Adipocyte (in vitro differentiated cells): ENCODE data around the gene OR2J1.
"Not testable (repeated sequence)": the region's sequence is repeated elsewhere in the genome, so short reads cannot be mapped to it uniquely, and the experiment has no call there.

Source experiments
- DNase-seq: peaks from one replicate; pipeline ENCODE4 v3.0.0-alpha.2; 2015; ENCODE audit warnings: low read depth
- H3K27me3 ChIP-seq: replicated peaks from 2 replicates; pipeline ENCODE4 v1.7.0; 2013; ENCODE audit warnings: mild to moderate bottlenecking, low read length, moderate library complexity; ENCODE audit not compliant: control insufficient read depth, insufficient read depth
- H3K36me3 ChIP-seq: 2 replicates; pipeline ENCODE4 v1.7.0; 2013; ENCODE audit warnings: low read length, mild to moderate bottlenecking, moderate library complexity; ENCODE audit not compliant: control insufficient read depth, insufficient read depth, severe bottlenecking
- H3K4me1 ChIP-seq: 2 replicates; pipeline ENCODE4 v1.7.0; 2013; ENCODE audit warnings: mild to moderate bottlenecking, low read length, moderate library complexity; ENCODE audit not compliant: control insufficient read depth, insufficient read depth
- H3K4me3 ChIP-seq: 2 replicates; pipeline ENCODE4 v1.7.0; 2013; ENCODE audit warnings: mild to moderate bottlenecking, low read length, moderate library complexity
- H3K9ac ChIP-seq: 2 replicates; pipeline ENCODE4 v1.7.0; 2013; ENCODE audit warnings: mild to moderate bottlenecking, low read length, moderate library complexity
- H3K9me3 ChIP-seq: 2 replicates; pipeline ENCODE4 v1.7.0; 2013; ENCODE audit warnings: mild to moderate bottlenecking, low read length, moderate library complexity; ENCODE audit not compliant: control insufficient read depth

Gene OR2J1

DNA sequence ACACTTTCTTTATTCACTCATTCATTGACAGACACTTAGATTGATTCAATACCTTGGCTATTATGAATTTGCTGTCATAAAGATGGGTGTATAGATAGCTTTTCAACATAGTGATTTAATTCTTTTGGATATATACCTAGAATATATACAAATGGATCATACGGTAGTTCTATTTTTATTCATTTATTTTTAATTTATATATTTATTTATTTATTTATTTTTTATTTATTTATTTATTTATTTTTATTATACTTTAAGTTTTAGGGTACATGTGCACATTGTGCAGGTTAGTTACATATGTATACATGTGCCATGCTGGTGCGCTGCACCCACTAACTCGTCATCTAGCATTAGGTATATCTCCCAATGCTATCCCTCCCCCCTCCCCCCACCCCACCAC, 15.7 kb downstream of the OR2J1 start:
- DNase-seq, H3K4me1 ChIP-seq, H3K9me3 ChIP-seq, H3K4me3 ChIP-seq, H3K36me3 ChIP-seq, H3K27me3 ChIP-seq, H3K9ac ChIP-seq: not testable (repeated sequence)

GRCh38 chr6:29129326-29130012, 30.2 kb downstream of the OR2J1 start:
- Histone ChIP-seq H3K4me3 (no peak overlapping the region), H3K4me1 (no peaks in the 10 kb centered on the region), H3K27me3 (no peaks in the 10 kb centered on the region), H3K36me3 (no peaks in the 10 kb centered on the region), H3K9me3 (no peaks in the 10 kb centered on the region), H3K9ac (no peak overlapping the region)
- DNase-seq: no peak

- Histone ChIP-seq H3K27me3 (no peaks in the 10 kb centered on the region), H3K9me3 (no peaks in the 10 kb centered on the region), H3K4me1 (no peaks in the 10 kb centered on the region), H3K9ac (no peak overlapping the region), H3K4me3 (no peak overlapping the region), H3K36me3 (no peaks in the 10 kb centered on the region)
- no peak for DNase-seq
Measured at GRCh38 chr6:29130644-29131043, 31.4 kb downstream of the OR2J1 start.

- Histone ChIP-seq H3K9me3 (no peaks in the 10 kb centered on the region), H3K4me1 (no peaks in the 10 kb centered on the region), H3K4me3 (no peak overlapping the region), H3K36me3 (no peaks in the 10 kb centered on the region), H3K9ac (no peak overlapping the region), H3K27me3 (no peaks in the 10 kb centered on the region)
- no peak for DNase-seq
Measured at GRCh38 chr6:29131691-29132090, 32.4 kb downstream of the OR2J1 start.

DNA sequence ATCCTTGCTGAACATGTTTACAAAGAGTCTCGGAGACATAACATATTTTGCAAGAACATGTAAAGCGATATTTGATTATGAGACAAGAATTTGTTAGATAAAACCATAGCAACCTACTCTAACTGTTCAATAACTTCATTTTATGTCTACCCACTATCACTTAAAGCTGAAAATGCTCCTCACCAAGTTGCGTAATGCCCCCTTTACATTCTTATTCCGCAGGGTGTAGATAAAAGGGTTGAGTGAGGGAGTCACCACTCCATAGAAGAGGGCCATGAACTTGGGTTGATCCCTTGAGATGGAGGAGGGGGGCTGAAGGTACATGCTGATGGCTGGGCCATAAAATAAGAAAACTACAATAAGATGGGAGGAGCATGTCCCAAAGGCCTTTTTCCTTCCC, 38.4 kb downstream of the OR2J1 start:
- no peak overlapping the region for H3K9ac ChIP-seq
- H3K36me3 ChIP-seq: no peaks in the 10 kb centered on the region
- no peak overlapping the region for H3K4me3 ChIP-seq
- no peaks in the 10 kb centered on the region for H3K4me1 ChIP-seq
- H3K27me3 ChIP-seq: no peaks in the 10 kb centered on the region
- H3K9me3 ChIP-seq: no peaks in the 10 kb centered on the region
- DNase-seq: no peak

DNA sequence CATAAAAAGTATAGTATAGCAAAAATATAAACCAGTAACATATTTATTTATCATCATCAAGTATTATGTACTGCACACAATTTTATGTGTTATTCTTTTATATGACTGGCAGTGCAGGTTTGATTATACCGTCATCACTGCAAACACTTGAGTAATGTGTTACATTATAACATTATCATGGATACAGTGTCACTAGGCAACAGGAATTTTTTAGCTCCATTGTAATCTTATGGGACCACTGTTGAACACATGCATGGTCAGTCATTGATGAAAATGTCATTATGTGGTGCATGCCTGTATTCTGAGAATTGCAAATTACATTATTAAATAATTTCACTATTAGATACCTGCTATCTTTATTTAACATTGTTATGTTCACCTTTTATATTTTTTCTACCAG, 42.3 kb downstream of the OR2J1 start:
- Histone ChIP-seq H3K9ac (no peak overlapping the region), H3K27me3 (no peaks in the 10 kb centered on the region), H3K9me3 (peaks cover 8% of the 10 kb centered on the region), H3K4me1 (peaks cover 5% of the 10 kb centered on the region), H3K4me3 (no peak overlapping the region), H3K36me3 (no peaks in the 10 kb centered on the region)
- DNase-seq: no peak

GRCh38 chr6:29142309-29142708, 43.0 kb downstream of the OR2J1 start:
- H3K27me3 ChIP-seq: no peaks in the 10 kb centered on the region
- peaks cover 6% of the 10 kb centered on the region for H3K4me1 ChIP-seq
- H3K9ac ChIP-seq: no peak overlapping the region
- DNase-seq: no peak
- no peak overlapping the region for H3K4me3 ChIP-seq
- no peaks in the 10 kb centered on the region for H3K36me3 ChIP-seq
- H3K9me3 ChIP-seq: peaks cover 8% of the 10 kb centered on the region

DNA sequence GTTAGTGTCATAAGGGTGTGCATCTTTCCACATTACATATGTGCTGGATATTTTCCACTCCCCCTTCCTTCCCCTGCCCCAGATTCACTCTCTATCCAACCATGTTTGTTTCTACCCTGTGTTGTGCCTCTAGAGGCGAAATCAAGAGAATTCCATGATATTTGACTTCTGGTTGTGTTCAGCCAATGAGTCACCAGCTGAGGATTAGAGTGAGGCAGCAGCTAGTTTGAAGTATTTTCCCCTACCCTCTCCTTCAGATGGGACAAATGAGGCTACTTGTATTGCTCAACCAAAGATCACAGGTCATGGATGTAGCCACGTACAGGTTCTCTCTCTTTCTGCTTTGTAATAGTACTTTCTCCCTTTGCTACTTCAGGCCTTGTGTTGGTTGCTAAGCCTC, 46.9 kb downstream of the OR2J1 start:
- H3K4me3 ChIP-seq: no peak overlapping the region
- peaks cover 6% of the 10 kb centered on the region for H3K4me1 ChIP-seq
- no peak for DNase-seq
- H3K9me3 ChIP-seq: peaks cover 10% of the 10 kb centered on the region
- no peaks in the 10 kb centered on the region for H3K36me3 ChIP-seq
- H3K27me3 ChIP-seq: no peaks in the 10 kb centered on the region
- H3K9ac ChIP-seq: no peak overlapping the region

DNA sequence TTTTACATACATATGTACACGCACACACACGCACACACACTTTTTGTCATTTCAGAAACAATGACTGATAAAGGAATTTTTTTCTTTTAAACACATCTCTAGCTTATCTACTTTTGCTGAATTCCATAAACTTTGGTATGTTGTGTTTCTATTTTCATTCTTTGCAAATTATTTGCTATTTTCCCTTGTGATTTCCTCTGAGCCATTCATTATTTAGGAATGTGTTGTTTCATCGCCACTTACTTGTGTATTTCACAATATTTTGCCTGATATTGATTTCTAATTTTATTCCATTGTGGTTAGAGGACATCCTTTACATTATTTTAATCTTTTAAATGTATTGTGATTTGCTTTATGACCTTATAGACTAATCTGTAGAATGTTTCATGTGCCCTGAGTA, 47.8 kb downstream of the OR2J1 start:
- no peak for DNase-seq
- H3K4me3 ChIP-seq: no peak overlapping the region

GRCh38 chr6:29149444-29149843, 50.2 kb downstream of the OR2J1 start:
- H3K36me3 ChIP-seq, H3K4me1 ChIP-seq, H3K9ac ChIP-seq, H3K4me3 ChIP-seq, H3K9me3 ChIP-seq, H3K27me3 ChIP-seq, DNase-seq: not testable (repeated sequence)

More for the DNA sequence above, 47.8 kb downstream of the OR2J1 start:
- H3K9ac ChIP-seq: no peak overlapping the region
- no peaks in the 10 kb centered on the region for H3K27me3 ChIP-seq
- no peaks in the 10 kb centered on the region for H3K36me3 ChIP-seq
- H3K9me3 ChIP-seq: peaks cover 10% of the 10 kb centered on the region
- peaks cover 6% of the 10 kb centered on the region for H3K4me1 ChIP-seq
